GM12872 (cell line): ENCODE measurements around the gene TDO2.

Source experiments
- TF ChIP-seq, protein P1 (sequence below): IDR thresholded peaks from 3 replicates; pipeline ENCODE4 v1.5.1; 2011; ENCODE audit warnings: low read depth, mild to moderate bottlenecking, low read length, moderate library complexity; ENCODE audit not compliant: insufficient read depth

Gene TDO2

DNA sequence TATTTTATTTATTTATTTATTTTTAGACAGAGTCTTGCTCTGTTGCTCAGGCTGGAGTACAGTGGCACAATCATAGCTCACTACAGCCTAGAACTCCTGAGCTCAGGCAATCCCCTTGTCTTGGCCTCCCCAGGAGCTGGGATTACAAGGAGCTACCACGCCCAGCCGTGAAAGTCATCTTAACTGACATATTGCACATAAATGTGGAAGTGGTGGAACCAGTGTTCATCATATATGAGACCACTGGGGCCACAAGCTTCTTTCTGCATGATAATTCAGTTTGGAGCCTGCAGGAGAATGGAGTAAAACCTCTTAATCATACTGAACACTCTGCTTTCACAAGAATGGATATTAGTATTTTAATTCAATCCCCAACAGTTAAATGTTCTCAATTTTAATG is 62.7 kb downstream of the TDO2 start:
- TF ChIP-seq, protein P1, sequence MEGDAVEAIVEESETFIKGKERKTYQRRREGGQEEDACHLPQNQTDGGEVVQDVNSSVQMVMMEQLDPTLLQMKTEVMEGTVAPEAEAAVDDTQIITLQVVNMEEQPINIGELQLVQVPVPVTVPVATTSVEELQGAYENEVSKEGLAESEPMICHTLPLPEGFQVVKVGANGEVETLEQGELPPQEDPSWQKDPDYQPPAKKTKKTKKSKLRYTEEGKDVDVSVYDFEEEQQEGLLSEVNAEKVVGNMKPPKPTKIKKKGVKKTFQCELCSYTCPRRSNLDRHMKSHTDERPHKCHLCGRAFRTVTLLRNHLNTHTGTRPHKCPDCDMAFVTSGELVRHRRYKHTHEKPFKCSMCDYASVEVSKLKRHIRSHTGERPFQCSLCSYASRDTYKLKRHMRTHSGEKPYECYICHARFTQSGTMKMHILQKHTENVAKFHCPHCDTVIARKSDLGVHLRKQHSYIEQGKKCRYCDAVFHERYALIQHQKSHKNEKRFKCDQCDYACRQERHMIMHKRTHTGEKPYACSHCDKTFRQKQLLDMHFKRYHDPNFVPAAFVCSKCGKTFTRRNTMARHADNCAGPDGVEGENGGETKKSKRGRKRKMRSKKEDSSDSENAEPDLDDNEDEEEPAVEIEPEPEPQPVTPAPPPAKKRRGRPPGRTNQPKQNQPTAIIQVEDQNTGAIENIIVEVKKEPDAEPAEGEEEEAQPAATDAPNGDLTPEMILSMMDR, result no peak

DNA sequence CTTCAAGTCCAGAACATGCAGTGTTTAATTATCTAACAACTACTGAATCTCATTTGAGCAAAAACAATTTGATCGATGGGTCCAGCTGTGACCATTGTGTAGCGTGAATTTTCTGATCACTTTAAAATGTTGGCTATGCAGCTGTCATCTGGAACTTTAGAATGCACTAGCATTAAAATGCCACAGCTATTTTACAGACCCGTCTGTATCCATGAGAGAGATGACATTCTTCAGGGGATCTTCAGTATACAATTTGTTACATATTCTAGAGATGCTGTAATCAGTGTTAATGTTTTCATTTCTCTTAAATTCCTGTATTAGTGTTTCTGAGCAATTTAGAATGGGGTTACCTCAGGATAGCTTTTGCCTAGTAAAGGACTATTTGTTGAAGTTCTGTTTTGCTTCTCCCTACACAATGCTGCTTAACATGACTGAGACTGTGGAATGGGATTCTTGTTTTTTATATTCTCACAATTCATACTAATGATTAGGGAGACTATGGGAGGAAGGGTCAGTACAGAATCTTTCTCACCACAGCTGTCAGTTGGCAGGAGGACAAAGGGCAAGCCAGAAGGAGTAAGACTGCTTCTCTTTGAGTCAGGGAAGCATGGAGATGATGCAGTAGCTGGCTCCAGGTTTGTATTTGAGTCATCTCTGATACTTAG is 63.4 kb downstream of the TDO2 start:
- TF ChIP-seq, protein P1, result no peak
